NCI-H2196 treated with DMSO at 0.1 percent for 48 hours (cell line): ENCODE measurements around the gene LRRC7.
"Not testable (repeated sequence)": the region's sequence is repeated elsewhere in the genome, so short reads cannot be mapped to it uniquely, and the experiment has no call there.

Experiments
- DNase-seq: peaks from one replicate; lab custom pipeline; 2025; ENCODE audit not compliant: unreplicated experiment; lab: John Stamatoyannopoulos, UW

LRRC7 gene

GRCh38 chr1:69693921-69694675 is 126.4 kb downstream of the LRRC7 start:
- DNase-seq, result no peak

GRCh38 chr1:69697340-69697739 is 129.6 kb downstream of the LRRC7 start:
- DNase-seq, result no peak

GRCh38 chr1:69700770-69701169 is 133.0 kb downstream of the LRRC7 start:
- DNase-seq, result no peak

- no peak for DNase-seq
Measured at GRCh38 chr1:69702085-69702484, 134.4 kb downstream of the LRRC7 start.

- DNase-seq, result no peak
Measured at GRCh38 chr1:69706473-69706872, 138.8 kb downstream of the LRRC7 start.

GRCh38 chr1:69707103-69707502 is 139.4 kb downstream of the LRRC7 start:
- DNase-seq, result no peak

GRCh38 chr1:69710484-69711189 is 142.9 kb downstream of the LRRC7 start:
- no peak for DNase-seq

- DNase-seq, result no peak
Measured at GRCh38 chr1:69711190-69711930, 143.6 kb downstream of the LRRC7 start.

- not testable (repeated sequence) for DNase-seq
Measured at GRCh38 chr1:69717834-69718233, 150.1 kb downstream of the LRRC7 start.

- DNase-seq, result no peak
Measured at GRCh38 chr1:69728206-69728605, 160.5 kb downstream of the LRRC7 start.

- DNase-seq, result no peak
Measured at GRCh38 chr1:69733061-69733460, 165.3 kb downstream of the LRRC7 start.

GRCh38 chr1:69737527-69738185 is 169.9 kb downstream of the LRRC7 start:
- peak; percentile 50 for DNase-seq

GRCh38 chr1:69738458-69739250 is 170.9 kb downstream of the LRRC7 start:
- DNase-seq, result no peak

GRCh38 chr1:69739251-69739605 is 171.5 kb downstream of the LRRC7 start:
- no peak for DNase-seq

- no peak for DNase-seq
Measured at GRCh38 chr1:69743146-69743545, 175.4 kb downstream of the LRRC7 start.

GRCh38 chr1:69744381-69744780 is 176.7 kb downstream of the LRRC7 start:
- no peak for DNase-seq

- no peak for DNase-seq
Measured at GRCh38 chr1:69747207-69747606, 179.5 kb downstream of the LRRC7 start.

- no peak for DNase-seq
Measured at GRCh38 chr1:69750638-69751037, 182.9 kb downstream of the LRRC7 start.

GRCh38 chr1:69752831-69753230 is 185.1 kb downstream of the LRRC7 start:
- DNase-seq, result no peak

- DNase-seq, result no peak
Measured at GRCh38 chr1:69754521-69754920, 186.8 kb downstream of the LRRC7 start.

- no peak for DNase-seq
Measured at GRCh38 chr1:69755647-69756046, 187.9 kb downstream of the LRRC7 start.
